ENCODE data around the gene NUP210L. TPM values are rescaled to one million over a fixed set of nuclear protein-coding genes. Genes with fewer than 3 reads are reported as not detected.

Gene NUP210L
- total and polyA plus RNA-seq, 9 of the 15 experiments (the other 6 are each of a cell fraction or from before 2014, with no cell fraction given): 0.01 to 0.04 TPM; not detected in 7

- Histone ChIP-seq H4K20me1 (replicated peaks; ENCODE audit: control insufficient read depth, insufficient read depth, low read length) (peaks cover 4% of the 10 kb centered on the region; the same call in 1 of the 2 replicates), H2AFZ (ENCODE audit: low read depth, low read length) (no peak overlapping the region), H3K4me1 (replicated peaks in 1 of 2; ENCODE audit: control insufficient read depth in 2 of 2, insufficient read depth in 2 of 2, low read length in 2 of 2) (peaks cover 31 to 37% of the 10 kb centered on the region in 2 experiments), H3K79me2 (ENCODE audit: control insufficient read depth, insufficient read depth, low read length) (peaks cover 67% of the 10 kb centered on the region), H3K9me1 (ENCODE audit: control insufficient read depth, insufficient read depth, low read length) (no peaks in the 10 kb centered on the region), H3K27ac (ENCODE audit: extremely low read depth, low read depth, low read length) (no peak overlapping the region; the same call in 1 of the 3 replicates), H3K27me3 (ENCODE audit: control insufficient read depth in 2 of 2, insufficient read depth in 2 of 2, low read length in 2 of 2) (no peaks in the 10 kb centered on the region), H3K4me3 (peak overlapping the region; percentile 74; the same call in 1 of the 2 replicates), H3K9ac (ENCODE audit: insufficient read depth in 1 of 2, low read depth in 2 of 2, low read length in 2 of 2) (peak overlapping the region; percentile 18 to 85; a peak in 2 of 4 replicates), H3K9me3 (replicated peaks; ENCODE audit: control insufficient read depth, insufficient read depth, low read depth, low read length) (no peaks in the 10 kb centered on the region), H3K36me3 (ENCODE audit: control insufficient read depth, insufficient read depth, low read length) (peaks cover 28% of the 10 kb centered on the region; the same call in 2 of the 3 replicates), H3K4me2 (ENCODE audit: insufficient read depth, low read length) (peak overlapping the region; percentile 89)
- ATAC-seq (no peak), DNase-seq (ENCODE audit: extremely low read depth in 1 of 4, low spot score in 3 of 4) (no peak), FAIRE-seq (no peak)
- CTCF ChIA-PET (ENCODE audit: low intra/inter-chr PET ratio): no interaction called here
- intact Hi-C loops (cut with micrococcal nuclease) (no loop called here), in situ Hi-C loops (cut with MboI) (no loop called here)
- POLR2A ChIA-PET: interaction anchor here (1.0 to 1.1 kb wide), 2 partner anchors 24 to 40 kb away, joined by 3 to 6 read pairs; no protein-coding TSS in a partner anchor
- WGBS (ENCODE audit: insufficient coverage, low coverage, missing lambda C conversion rate): 71% methylated on average over 4 of the region's 4 CpGs
- TF ChIP-seq ETS1 (conservative IDR thresholded peaks at IDR 0.05; ENCODE audit: control insufficient read depth, low read depth, low read length) (no peak), TRIM25 (IDR thresholded peaks at IDR 0.05; ENCODE audit: borderline replicate concordance) (no peak), ZNF146 (CRISPR knock-in tag; IDR thresholded peaks at IDR 0.05; ENCODE audit: unreplicated experiment) (no peak), ZNF57 (CRISPR knock-in tag; IDR thresholded peaks at IDR 0.05) (no peak), ATF3 (IDR thresholded peaks at IDR 0.05) (no peak), ATF3 (CRISPR knock-in tag; conservative IDR thresholded peaks at IDR 0.05) (no peak), HDAC1 (IDR thresholded peaks at IDR 0.05) (no peak), ZBTB34 (CRISPR knock-in tag; IDR thresholded peaks at IDR 0.05) (no peak), ARHGAP35 (IDR thresholded peaks at IDR 0.05; ENCODE audit: partially characterized antibody) (no peak), ZNF589 (CRISPR knock-in tag; IDR thresholded peaks at IDR 0.05; ENCODE audit: low read depth) (no peak)
- TSS peak; percentile 3 for BruUV-seq (replicated peaks)
These were observed 193.5 kb downstream of the NUP210L start for GRCh38 chr1:153961421-153961820.

All from K562 (cell line).